Adipose tissue (tissue), 3 donors: ENCODE measurements around the gene ATP6V1A. TPM values are rescaled to one million over a fixed set of nuclear protein-coding genes. Genes with fewer than 3 reads are reported as not detected.
"Not testable (repeated sequence)": the region's sequence is repeated elsewhere in the genome, so short reads cannot be mapped to it uniquely, and the experiment has no call there.

Experiments
- H3K27ac ChIP-seq: one replicate; pipeline ENCODE4 v1.5.1; 2013; ENCODE audit warnings: low read depth, low read length
- WGBS, 3 donors: extraction: QIAGEN DNeasy Blood & Tissue Kit; methylation state at CpG; one replicate each; pipeline ENCODE4 v1.1.7; 2013; 5-methylcytosine and 5-hydroxymethylcytosine counted together
- polyA plus RNA-seq, 3 donors: library from polyadenylated mRNA; stranded (reverse); fragments of 200-250 nt; gene quantifications; one replicate each; pipeline ENCODE4 v1.2.3, GENCODE V29; 2013
- donor health status: healthy with polysubstance abuse.
- donor health status: Bipolar disorder and iron deficiency.
- donor health status: healthy.

ATP6V1A gene
- polyA plus RNA-seq, 3 donors = 8.9 to 15.5 (median 12.5) TPM

DNA sequence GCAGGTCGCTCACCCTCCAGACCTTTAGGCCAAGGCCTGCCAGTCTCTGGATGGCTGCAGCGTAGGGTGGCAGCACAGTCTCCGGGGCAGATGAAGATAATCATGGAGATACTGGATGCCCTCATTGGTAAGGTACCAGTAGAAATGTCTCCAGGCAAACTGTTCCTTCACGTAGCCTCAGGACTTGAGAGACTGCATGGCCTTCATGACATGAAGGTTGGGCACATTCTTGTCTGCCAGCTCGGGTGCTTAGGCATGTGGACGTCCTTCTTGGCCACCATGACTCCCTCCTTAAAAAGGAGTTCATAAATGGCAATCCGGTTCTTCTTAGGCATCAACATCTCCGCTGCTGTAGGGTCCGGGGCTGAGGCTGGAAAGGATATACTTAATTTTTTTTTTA lies 103.6 kb downstream of the ATP6V1A start:
- not testable (repeated sequence) for H3K27ac ChIP-seq
- WGBS, 3 donors = 86 to 97% (median 93%) methylated on average over 9 of the region's 9 CpGs

DNA sequence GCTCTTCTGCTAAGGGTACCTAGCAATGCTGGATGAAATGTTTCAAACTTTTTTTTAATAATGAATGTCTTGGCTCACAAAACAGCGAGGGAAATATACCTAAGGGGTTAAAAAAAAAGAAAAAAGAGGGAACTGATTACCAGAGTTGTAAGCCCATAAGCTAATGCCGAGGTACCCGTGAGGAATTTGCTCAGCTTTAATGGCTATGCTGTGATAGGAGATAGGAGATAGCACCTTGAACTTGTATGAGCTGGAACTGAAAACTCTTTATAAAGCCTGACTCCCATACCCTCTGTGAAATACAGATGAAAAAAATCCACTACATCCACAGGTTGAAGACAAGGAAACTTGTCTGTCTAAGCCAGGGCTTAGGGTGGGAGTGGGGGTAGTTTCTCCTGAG lies 105.7 kb downstream of the ATP6V1A start:
- no peak overlapping the region for H3K27ac ChIP-seq
- 53 to 82% (median 67%) methylated on average over 3 of the region's 3 CpGs for WGBS, 3 donors

Other genes starting within 250 kb of the ATP6V1A start
- 1 to 10 TPM; 1.9 to 3.8 (median 2.2) TPM for gene SPICE1, start 231.9 kb upstream of the ATP6V1A start, polyA plus RNA-seq
- gene SIDT1, start 214.5 kb upstream of the ATP6V1A start, polyA plus RNA-seq = 1 to 10 TPM in 1 of 3 donors, under 1 TPM in 2; 0.75 to 1.1 (median 0.88) TPM
- gene USF3, start 50.4 kb upstream of the ATP6V1A start, polyA plus RNA-seq = 1 to 10 TPM; 2.7 to 6.0 (median 3.5) TPM
- 10 to 100 TPM; 20.8 to 76.7 (median 46.0) TPM for gene NAA50, start 786 bp upstream of the ATP6V1A start, polyA plus RNA-seq
- gene GRAMD1C, start 91.8 kb downstream of the ATP6V1A start, polyA plus RNA-seq = 1 to 10 TPM; 1.1 to 8.7 (median 2.8) TPM
- 1 to 10 TPM in 2 of 3 donors, under 1 TPM in 1; 0.79 to 1.7 (median 1.3) TPM for gene ZDHHC23, start 201.0 kb downstream of the ATP6V1A start, polyA plus RNA-seq